Fibroblast of lung (primary cell): ENCODE data around the gene CCDC86.

Experiments
- EZH2 ChIP-seq: IDR thresholded peaks from 2 replicates; pipeline ENCODE4 v1.5.1; 2012; ENCODE audit warnings: low read length, control low read depth, mild to moderate bottlenecking; ENCODE audit errors: missing control alignments
- TF ChIP-seq, protein P1 (sequence below), 2 donors: IDR thresholded peaks in 1 of 2; conservative IDR thresholded peaks in 1 of 2; 1 replicate in 1 of 2; 2 replicates in 1 of 2; pipeline ENCODE4 v1.5.1; 2011 to 2012; ENCODE audit warnings: low read length in 2 of 2, control low read depth in 1 of 2, inconsistent platforms in 1 of 2, low read depth in 1 of 2, mild to moderate bottlenecking in 1 of 2

DNA sequence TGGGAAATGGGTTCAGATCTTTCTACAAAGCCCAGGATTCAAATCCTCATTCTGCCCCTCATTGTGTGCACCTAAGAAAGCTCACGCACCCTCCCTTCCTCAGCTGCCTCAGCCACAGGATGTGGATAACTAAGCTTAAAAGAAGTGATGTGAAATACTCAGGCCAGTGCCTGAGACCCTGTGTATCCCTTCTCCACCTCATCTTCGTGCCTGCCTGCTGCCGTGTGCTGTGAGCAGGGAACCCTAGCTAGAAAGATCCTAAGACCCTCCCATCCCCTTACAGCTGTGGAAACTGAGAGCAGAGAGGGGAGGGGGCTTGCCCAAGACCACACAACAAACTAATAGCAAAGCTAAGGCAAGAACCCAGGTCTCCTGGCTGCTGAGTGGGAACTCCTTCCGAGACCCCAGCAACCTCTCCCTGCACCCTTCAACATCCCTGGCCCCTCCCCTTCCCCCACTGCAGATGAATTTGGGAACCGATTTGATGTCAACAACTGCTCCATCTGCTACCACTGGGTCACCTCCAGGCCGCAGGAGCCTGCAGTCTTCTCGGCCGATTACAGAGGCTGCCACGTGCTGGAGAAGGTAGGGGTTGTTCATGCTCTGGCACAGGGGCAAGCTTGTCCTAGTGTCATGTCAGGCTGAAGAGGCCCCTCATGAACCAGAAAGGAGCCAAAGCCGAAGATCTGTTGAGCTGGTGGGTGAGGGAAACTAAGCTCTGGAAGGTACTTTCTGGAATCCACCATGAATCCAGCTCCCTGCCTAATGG is 27.0 kb downstream of the CCDC86 start:
- TF ChIP-seq, protein P1, sequence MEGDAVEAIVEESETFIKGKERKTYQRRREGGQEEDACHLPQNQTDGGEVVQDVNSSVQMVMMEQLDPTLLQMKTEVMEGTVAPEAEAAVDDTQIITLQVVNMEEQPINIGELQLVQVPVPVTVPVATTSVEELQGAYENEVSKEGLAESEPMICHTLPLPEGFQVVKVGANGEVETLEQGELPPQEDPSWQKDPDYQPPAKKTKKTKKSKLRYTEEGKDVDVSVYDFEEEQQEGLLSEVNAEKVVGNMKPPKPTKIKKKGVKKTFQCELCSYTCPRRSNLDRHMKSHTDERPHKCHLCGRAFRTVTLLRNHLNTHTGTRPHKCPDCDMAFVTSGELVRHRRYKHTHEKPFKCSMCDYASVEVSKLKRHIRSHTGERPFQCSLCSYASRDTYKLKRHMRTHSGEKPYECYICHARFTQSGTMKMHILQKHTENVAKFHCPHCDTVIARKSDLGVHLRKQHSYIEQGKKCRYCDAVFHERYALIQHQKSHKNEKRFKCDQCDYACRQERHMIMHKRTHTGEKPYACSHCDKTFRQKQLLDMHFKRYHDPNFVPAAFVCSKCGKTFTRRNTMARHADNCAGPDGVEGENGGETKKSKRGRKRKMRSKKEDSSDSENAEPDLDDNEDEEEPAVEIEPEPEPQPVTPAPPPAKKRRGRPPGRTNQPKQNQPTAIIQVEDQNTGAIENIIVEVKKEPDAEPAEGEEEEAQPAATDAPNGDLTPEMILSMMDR (conservative IDR thresholded peaks at IDR 0.05 in 1 of 2, IDR thresholded peaks at IDR 0.05 in 1 of 2; ENCODE audit: low read depth in 1 of 2, low read length in 2 of 2) = no peak
- TF ChIP-seq EZH2 = no peak
